HEK293 (cell line): ENCODE results near the gene ROBO1.

Source experiments
- CTCF ChIA-PET: fragments of 350-600 bp; formaldehyde crosslinking; extraction: SDS; loops from one replicate; lab custom pipeline; 2021; ENCODE audit warnings: antibody characterized with exemption; lab: Yijun Ruan, JAX
- POLR2A ChIA-PET: fragments of 300-600 bp; formaldehyde crosslinking; extraction: SDS; loops from one replicate; lab custom pipeline; 2020; ENCODE audit warnings: antibody characterized with exemption, inconsistent platforms; lab: Yijun Ruan, JAX
- H3K27ac ChIP-seq: fragments of 200-500 bp; sonication (Bioruptor generic); 2 replicates; pipeline ENCODE4 v1.5.1; 2014; ENCODE audit warnings: low read depth, low read length, control low read depth, inconsistent platforms; ENCODE audit errors: extremely low read depth
- H3K36me3 ChIP-seq, 2 experiments: fragments of 200-500 bp in 1 of 2; sonication (Bioruptor generic) in 1 of 2; 1 replicate in 1 of 2; 2 replicates in 1 of 2; pipeline ENCODE4 v1.5.1; 2014 to 2017; ENCODE audit warnings: inconsistent platforms in 2 of 2, low read length in 2 of 2; ENCODE audit not compliant: control insufficient read depth in 2 of 2, insufficient read depth in 1 of 2
- H3K4me1 ChIP-seq: fragments of 200-500 bp; sonication (Bioruptor generic); 2 replicates; pipeline ENCODE4 v1.5.1; 2014; ENCODE audit warnings: mild to moderate bottlenecking, low read length, inconsistent platforms; ENCODE audit not compliant: control insufficient read depth, insufficient read depth
- H3K4me3 ChIP-seq: 2 replicates; pipeline ENCODE4 v1.5.1; 2011; ENCODE audit warnings: low read depth, mild to moderate bottlenecking, control low read depth, low read length, moderate library complexity
- H3K9me3 ChIP-seq: fragments of 200-500 bp; sonication (Bioruptor generic); 2 replicates; pipeline ENCODE4 v1.5.1; 2014; ENCODE audit warnings: low read depth, low read length, inconsistent platforms; ENCODE audit not compliant: control insufficient read depth, insufficient read depth
- GFI1B ChIP-seq: fragments of 450-650 bp; formaldehyde crosslinking; IDR thresholded peaks from 2 replicates; pipeline ENCODE4 v1.5.1; 2016; ENCODE audit warnings: missing biosample characterization, missing genetic modification characterization
- GLI4 ChIP-seq: fragments of 450-650 bp; formaldehyde crosslinking; IDR thresholded peaks from 2 replicates; pipeline ENCODE4 v1.5.1; 2016; ENCODE audit warnings: missing biosample characterization, missing genetic modification characterization
- ZBTB7A ChIP-seq: fragments of 450-650 bp; formaldehyde crosslinking; IDR thresholded peaks from 2 replicates; pipeline ENCODE4 v1.5.1; 2016; ENCODE audit warnings: low read depth, missing biosample characterization, missing genetic modification characterization
- ZNF169 ChIP-seq: fragments of 450-650 bp; formaldehyde crosslinking; IDR thresholded peaks from 2 replicates; pipeline ENCODE4 v1.5.1; 2016; ENCODE audit warnings: missing biosample characterization, missing genetic modification characterization
- ZNF311 ChIP-seq: fragments of 450-650 bp; formaldehyde crosslinking; IDR thresholded peaks from 2 replicates; pipeline ENCODE4 v1.5.1; 2017; ENCODE audit warnings: missing biosample characterization, missing genetic modification characterization, borderline replicate concordance
- ZNF341 ChIP-seq: fragments of 450-650 bp; formaldehyde crosslinking; IDR thresholded peaks from 2 replicates; pipeline ENCODE4; 2016; ENCODE audit warnings: low read depth, missing biosample characterization, missing genetic modification characterization
- ZNF521 ChIP-seq: fragments of 450-650 bp; formaldehyde crosslinking; IDR thresholded peaks from 2 replicates; pipeline ENCODE4 v1.5.1; 2017; ENCODE audit warnings: missing biosample characterization, mild to moderate bottlenecking, missing genetic modification characterization
- ZSCAN16 ChIP-seq: fragments of 450-650 bp; formaldehyde crosslinking; IDR thresholded peaks from 2 replicates; pipeline ENCODE4 v1.5.1; 2016; ENCODE audit warnings: missing biosample characterization, missing genetic modification characterization
- TF ChIP-seq, protein P1 (sequence below): fragments of 450-650 bp; formaldehyde crosslinking; IDR thresholded peaks from 2 replicates; pipeline ENCODE4 v1.5.1; 2016; ENCODE audit warnings: missing biosample characterization, missing genetic modification characterization
- TF ChIP-seq, protein P2 (sequence below): fragments of 450-650 bp; formaldehyde crosslinking; IDR thresholded peaks from 2 replicates; pipeline ENCODE4 v1.5.1; 2016; ENCODE audit warnings: missing biosample characterization, missing genetic modification characterization
- TF ChIP-seq, protein P3 (sequence below): fragments of 450-650 bp; formaldehyde crosslinking; IDR thresholded peaks from 2 replicates; pipeline ENCODE4 v1.5.1; 2016; ENCODE audit warnings: missing biosample characterization, missing genetic modification characterization
- TF ChIP-seq, protein P4 (sequence below): sonication (generic); formaldehyde crosslinking; IDR thresholded peaks from 2 replicates; pipeline ENCODE4 v1.8.1; 2022; ENCODE audit warnings: mild to moderate bottlenecking, moderate library complexity, missing genetic modification reagents
- TF ChIP-seq, protein P5 (sequence below): fragments of 450-650 bp; formaldehyde crosslinking; IDR thresholded peaks from 2 replicates; pipeline ENCODE4 v1.5.1; 2016; ENCODE audit warnings: missing biosample characterization, missing genetic modification characterization, borderline replicate concordance
- TF ChIP-seq, protein P6 (sequence below): fragments of 450-650 bp; formaldehyde crosslinking; IDR thresholded peaks from 2 replicates; pipeline ENCODE4 v1.5.1; 2017; ENCODE audit warnings: missing biosample characterization, missing genetic modification characterization
- TF ChIP-seq, protein P7 (sequence below): IDR thresholded peaks from 2 replicates; pipeline ENCODE4 v1.6.1; 2011; ENCODE audit warnings: mild to moderate bottlenecking, low read depth, low read length, borderline replicate concordance

ROBO1 gene

DNA sequence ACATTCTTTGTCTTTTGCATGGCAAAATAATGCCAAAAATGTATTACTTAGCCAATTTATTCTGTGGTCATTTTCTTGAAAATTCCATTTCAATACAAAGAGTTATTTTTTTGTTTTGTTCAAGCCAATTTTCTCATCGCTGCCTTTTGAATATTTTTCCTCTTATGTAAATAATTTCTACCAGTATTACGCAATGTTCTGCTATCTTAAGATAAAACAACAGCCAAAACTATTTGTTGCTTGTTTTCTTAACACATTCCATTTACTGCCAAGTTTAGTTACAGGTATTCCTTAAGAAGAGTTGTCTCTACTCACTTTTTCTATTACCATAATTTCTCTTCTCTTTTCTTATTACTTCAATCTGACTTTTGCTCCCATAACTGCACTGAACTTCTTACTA, 163.1 kb downstream of the ROBO1 start:
- Histone ChIP-seq H3K4me3 (no peak overlapping the region), H3K9me3 (no peaks in the 10 kb centered on the region), H3K36me3 (no peaks in the 10 kb centered on the region), H3K4me1 (no peaks in the 10 kb centered on the region), H3K27ac (no peak overlapping the region)
- CTCF ChIA-PET = no interaction called here
- TF ChIP-seq, protein P1, sequence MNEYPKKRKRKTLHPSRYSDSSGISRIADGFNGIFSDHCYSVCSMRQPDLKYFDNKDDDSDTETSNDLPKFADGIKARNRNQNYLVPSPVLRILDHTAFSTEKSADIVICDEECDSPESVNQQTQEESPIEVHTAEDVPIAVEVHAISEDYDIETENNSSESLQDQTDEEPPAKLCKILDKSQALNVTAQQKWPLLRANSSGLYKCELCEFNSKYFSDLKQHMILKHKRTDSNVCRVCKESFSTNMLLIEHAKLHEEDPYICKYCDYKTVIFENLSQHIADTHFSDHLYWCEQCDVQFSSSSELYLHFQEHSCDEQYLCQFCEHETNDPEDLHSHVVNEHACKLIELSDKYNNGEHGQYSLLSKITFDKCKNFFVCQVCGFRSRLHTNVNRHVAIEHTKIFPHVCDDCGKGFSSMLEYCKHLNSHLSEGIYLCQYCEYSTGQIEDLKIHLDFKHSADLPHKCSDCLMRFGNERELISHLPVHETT (tag by site-specific recombination) = no peak
- TF ChIP-seq ZBTB7A = no peak
- no peak for TF ChIP-seq GFI1B
- TF ChIP-seq, protein P2, sequence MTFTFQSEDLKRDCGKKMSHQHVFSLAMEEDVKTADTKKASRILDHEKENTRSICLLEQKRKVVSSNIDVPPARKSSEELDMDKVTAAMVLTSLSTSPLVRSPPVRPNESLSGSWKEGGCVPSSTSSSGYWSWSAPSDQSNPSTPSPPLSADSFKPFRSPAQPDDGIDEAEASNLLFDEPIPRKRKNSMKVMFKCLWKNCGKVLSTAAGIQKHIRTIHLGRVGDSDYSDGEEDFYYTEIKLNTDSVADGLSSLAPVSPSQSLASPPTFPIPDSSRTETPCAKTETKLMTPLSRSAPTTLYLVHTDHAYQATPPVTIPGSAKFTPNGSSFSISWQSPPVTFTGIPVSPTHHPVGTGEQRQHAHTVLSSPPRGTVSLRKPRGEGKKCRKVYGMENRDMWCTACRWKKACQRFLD (tag by site-specific recombination) = no peak
- POLR2A ChIA-PET = no interaction called here

DNA sequence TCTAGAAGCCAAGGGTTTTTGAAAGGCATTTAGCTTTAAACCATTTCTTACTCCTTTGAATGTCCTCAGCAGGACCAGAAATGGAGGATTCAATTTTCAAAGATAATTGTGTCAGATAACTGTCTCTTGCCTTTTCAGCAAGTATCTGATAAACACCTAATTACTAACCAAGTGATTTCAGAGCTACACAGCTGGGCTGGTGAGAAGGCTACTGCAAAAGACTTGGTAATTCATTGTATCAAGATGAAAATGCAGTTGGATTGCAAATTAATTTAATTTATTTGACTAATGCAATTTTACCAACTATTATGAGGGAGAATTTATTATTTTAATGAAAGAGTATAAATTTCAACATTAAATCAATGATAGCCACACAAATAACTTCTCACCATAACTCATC, 165.4 kb downstream of the ROBO1 start:
- CTCF ChIA-PET = interaction anchor here (0.6 kb wide), 1 partner anchor 246 kb away, joined by 3 read pairs; no protein-coding TSS in a partner anchor
- TF ChIP-seq GLI4 (tag by site-specific recombination) (no peak), ZSCAN16 (tag by site-specific recombination) (no peak), ZNF521 (tag by site-specific recombination) (no peak), ZNF311 (tag by site-specific recombination) (no peak), ZNF341 (tag by site-specific recombination) (no peak)
- TF ChIP-seq, protein P3, sequence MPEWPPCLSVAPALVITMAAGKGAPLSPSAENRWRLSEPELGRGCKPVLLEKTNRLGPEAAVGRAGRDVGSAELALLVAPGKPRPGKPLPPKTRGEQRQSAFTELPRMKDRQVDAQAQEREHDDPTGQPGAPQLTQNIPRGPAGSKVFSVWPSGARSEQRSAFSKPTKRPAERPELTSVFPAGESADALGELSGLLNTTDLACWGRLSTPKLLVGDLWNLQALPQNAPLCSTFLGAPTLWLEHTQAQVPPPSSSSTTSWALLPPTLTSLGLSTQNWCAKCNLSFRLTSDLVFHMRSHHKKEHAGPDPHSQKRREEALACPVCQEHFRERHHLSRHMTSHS (tag by site-specific recombination) = no peak
- TF ChIP-seq, all 188 proteins: peak for 0
- Histone ChIP-seq H3K4me1 (no peaks in the 10 kb centered on the region), H3K9me3 (no peaks in the 10 kb centered on the region), H3K27ac (no peak overlapping the region), H3K4me3 (no peak overlapping the region), H3K36me3 (no peaks in the 10 kb centered on the region)
- POLR2A ChIA-PET = no interaction called here

DNA sequence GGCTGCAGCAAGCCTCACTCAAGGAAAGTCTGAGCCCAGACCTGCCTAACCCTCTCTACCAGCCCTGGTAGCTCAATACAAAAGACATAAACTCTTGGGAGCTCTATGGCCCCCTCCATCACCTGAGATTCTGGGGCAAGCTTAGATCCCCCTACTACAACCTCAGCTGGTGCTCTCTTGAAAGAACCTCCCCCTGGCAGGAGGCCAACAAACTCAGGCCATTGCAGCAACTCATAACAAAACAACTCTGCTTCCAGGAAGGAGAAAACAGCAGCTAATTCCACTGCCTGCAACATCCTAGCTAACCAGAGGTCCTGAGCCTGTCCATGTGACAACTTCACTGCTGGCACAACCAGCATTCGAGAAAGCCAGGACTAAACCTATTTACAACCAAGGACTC, 169.2 kb downstream of the ROBO1 start:
- Histone ChIP-seq H3K4me3 (no peak overlapping the region), H3K4me1 (no peaks in the 10 kb centered on the region), H3K27ac (no peak overlapping the region), H3K36me3 (no peaks in the 10 kb centered on the region), H3K9me3 (no peaks in the 10 kb centered on the region)
- POLR2A ChIA-PET = no interaction called here
- CTCF ChIA-PET = no interaction called here
- TF ChIP-seq, protein P4, sequence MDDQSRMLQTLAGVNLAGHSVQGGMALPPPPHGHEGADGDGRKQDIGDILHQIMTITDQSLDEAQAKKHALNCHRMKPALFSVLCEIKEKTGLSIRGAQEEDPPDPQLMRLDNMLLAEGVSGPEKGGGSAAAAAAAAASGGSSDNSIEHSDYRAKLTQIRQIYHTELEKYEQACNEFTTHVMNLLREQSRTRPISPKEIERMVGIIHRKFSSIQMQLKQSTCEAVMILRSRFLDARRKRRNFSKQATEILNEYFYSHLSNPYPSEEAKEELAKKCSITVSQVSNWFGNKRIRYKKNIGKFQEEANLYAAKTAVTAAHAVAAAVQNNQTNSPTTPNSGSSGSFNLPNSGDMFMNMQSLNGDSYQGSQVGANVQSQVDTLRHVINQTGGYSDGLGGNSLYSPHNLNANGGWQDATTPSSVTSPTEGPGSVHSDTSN (CRISPR knock-in tag) = no peak
- TF ChIP-seq, protein P5, sequence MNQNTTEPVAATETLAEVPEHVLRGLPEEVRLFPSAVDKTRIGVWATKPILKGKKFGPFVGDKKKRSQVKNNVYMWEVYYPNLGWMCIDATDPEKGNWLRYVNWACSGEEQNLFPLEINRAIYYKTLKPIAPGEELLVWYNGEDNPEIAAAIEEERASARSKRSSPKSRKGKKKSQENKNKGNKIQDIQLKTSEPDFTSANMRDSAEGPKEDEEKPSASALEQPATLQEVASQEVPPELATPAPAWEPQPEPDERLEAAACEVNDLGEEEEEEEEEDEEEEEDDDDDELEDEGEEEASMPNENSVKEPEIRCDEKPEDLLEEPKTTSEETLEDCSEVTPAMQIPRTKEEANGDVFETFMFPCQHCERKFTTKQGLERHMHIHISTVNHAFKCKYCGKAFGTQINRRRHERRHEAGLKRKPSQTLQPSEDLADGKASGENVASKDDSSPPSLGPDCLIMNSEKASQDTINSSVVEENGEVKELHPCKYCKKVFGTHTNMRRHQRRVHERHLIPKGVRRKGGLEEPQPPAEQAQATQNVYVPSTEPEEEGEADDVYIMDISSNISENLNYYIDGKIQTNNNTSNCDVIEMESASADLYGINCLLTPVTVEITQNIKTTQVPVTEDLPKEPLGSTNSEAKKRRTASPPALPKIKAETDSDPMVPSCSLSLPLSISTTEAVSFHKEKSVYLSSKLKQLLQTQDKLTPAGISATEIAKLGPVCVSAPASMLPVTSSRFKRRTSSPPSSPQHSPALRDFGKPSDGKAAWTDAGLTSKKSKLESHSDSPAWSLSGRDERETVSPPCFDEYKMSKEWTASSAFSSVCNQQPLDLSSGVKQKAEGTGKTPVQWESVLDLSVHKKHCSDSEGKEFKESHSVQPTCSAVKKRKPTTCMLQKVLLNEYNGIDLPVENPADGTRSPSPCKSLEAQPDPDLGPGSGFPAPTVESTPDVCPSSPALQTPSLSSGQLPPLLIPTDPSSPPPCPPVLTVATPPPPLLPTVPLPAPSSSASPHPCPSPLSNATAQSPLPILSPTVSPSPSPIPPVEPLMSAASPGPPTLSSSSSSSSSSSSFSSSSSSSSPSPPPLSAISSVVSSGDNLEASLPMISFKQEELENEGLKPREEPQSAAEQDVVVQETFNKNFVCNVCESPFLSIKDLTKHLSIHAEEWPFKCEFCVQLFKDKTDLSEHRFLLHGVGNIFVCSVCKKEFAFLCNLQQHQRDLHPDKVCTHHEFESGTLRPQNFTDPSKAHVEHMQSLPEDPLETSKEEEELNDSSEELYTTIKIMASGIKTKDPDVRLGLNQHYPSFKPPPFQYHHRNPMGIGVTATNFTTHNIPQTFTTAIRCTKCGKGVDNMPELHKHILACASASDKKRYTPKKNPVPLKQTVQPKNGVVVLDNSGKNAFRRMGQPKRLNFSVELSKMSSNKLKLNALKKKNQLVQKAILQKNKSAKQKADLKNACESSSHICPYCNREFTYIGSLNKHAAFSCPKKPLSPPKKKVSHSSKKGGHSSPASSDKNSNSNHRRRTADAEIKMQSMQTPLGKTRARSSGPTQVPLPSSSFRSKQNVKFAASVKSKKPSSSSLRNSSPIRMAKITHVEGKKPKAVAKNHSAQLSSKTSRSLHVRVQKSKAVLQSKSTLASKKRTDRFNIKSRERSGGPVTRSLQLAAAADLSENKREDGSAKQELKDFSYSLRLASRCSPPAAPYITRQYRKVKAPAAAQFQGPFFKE = no peak
- TF ChIP-seq, protein P6, sequence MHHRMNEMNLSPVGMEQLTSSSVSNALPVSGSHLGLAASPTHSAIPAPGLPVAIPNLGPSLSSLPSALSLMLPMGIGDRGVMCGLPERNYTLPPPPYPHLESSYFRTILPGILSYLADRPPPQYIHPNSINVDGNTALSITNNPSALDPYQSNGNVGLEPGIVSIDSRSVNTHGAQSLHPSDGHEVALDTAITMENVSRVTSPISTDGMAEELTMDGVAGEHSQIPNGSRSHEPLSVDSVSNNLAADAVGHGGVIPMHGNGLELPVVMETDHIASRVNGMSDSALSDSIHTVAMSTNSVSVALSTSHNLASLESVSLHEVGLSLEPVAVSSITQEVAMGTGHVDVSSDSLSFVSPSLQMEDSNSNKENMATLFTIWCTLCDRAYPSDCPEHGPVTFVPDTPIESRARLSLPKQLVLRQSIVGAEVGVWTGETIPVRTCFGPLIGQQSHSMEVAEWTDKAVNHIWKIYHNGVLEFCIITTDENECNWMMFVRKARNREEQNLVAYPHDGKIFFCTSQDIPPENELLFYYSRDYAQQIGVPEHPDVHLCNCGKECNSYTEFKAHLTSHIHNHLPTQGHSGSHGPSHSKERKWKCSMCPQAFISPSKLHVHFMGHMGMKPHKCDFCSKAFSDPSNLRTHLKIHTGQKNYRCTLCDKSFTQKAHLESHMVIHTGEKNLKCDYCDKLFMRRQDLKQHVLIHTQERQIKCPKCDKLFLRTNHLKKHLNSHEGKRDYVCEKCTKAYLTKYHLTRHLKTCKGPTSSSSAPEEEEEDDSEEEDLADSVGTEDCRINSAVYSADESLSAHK = no peak
- TF ChIP-seq ZNF169 (tag by site-specific recombination) = no peak
- TF ChIP-seq, protein P7, sequence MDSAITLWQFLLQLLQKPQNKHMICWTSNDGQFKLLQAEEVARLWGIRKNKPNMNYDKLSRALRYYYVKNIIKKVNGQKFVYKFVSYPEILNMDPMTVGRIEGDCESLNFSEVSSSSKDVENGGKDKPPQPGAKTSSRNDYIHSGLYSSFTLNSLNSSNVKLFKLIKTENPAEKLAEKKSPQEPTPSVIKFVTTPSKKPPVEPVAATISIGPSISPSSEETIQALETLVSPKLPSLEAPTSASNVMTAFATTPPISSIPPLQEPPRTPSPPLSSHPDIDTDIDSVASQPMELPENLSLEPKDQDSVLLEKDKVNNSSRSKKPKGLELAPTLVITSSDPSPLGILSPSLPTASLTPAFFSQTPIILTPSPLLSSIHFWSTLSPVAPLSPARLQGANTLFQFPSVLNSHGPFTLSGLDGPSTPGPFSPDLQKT = no peak
